HCT116 (cell line): ENCODE results near the gene EFCAB5. TPM values are rescaled to one million over a fixed set of nuclear protein-coding genes. Genes with fewer than 3 reads are reported as not detected.

Experiments
- ATAC-seq: fragments of 200-7000 bp; cut with Tn5 transposase; 2 replicates; pipeline ENCODE4 v1.9.1; 2020; ENCODE audit warnings: mild to moderate bottlenecking, moderate library complexity
- BruUV-seq: library from RNA; stranded (reverse); fragments of 400-500 nt; replicated peaks from 2 replicates; lab custom pipeline; 2021; lab: Mats Ljungman, UMichigan
- CTCF ChIA-PET: fragments of 300-600 bp; sonication (Branson Sonifier 250); formaldehyde crosslinking; loops from one replicate; lab custom pipeline; 2021; ENCODE audit warnings: antibody characterized with exemption; lab: Charles Lee
- POLR2A ChIA-PET: fragments of 300-600, 350-600 bp; sonication (Branson Sonifier 250); formaldehyde crosslinking; loops from one replicate; lab custom pipeline; 2021; ENCODE audit warnings: antibody characterized with exemption; lab: Charles Lee
- RAD21 ChIA-PET, 2 experiments: fragments of 300-600 bp; sonication (Branson Sonifier 250); formaldehyde crosslinking; loops; one replicate each; lab custom pipeline; 2023; ENCODE audit warnings: low total read pairs in 2 of 2; ENCODE audit not compliant: uncharacterized antibody in 2 of 2, unreplicated experiment in 2 of 2, low non-redundant PET in 1 of 2; lab: Charles Lee
- DNase-seq: peaks from one replicate; pipeline ENCODE4 v3.0.0-alpha.2; 2010; ENCODE audit warnings: low read depth, low spot score
- H2AFZ ChIP-seq: fragments of 200-600 bp; shearing (Covaris generic), sonication (generic); 2 replicates; pipeline ENCODE4 v1.6.1; 2017; ENCODE audit warnings: low read depth, mixed run types, mixed read lengths, antibody characterized with exemption, low read length; ENCODE audit not compliant: poor library complexity, severe bottlenecking
- H3K27ac ChIP-seq: 2 replicates; pipeline ENCODE4 v1.5.1; 2012; ENCODE audit warnings: low read depth, low read length
- H3K27me3 ChIP-seq: fragments of 200-600 bp; sonication (generic); 2 replicates; pipeline ENCODE4 v1.6.1; 2016; ENCODE audit warnings: mixed run types, low read length, mixed read lengths; ENCODE audit not compliant: insufficient read depth
- H3K36me3 ChIP-seq, 2 experiments: fragments of 200-500 bp in 1 of 2; fragments of 200-600 bp in 1 of 2; sonication (Bioruptor generic) in 1 of 2; sonication (generic) in 1 of 2; 2 replicates each; pipeline versions ENCODE4 v1.5.1 to v1.6.1; 2014 to 2016; ENCODE audit warnings: low read length in 2 of 2, inconsistent platforms in 1 of 2, mixed read lengths in 1 of 2, mixed run types in 1 of 2; ENCODE audit not compliant: insufficient read depth in 2 of 2, control insufficient read depth in 1 of 2
- H3K4me1 ChIP-seq, 2 experiments: fragments of 200-600 bp in 1 of 2; sonication (generic) in 1 of 2; 2 replicates each; pipeline versions ENCODE4 v1.5.1 to v1.6.1; 2012 to 2017; ENCODE audit warnings: low read length in 2 of 2, inconsistent platforms in 1 of 2, mild to moderate bottlenecking in 1 of 2, mixed read lengths in 1 of 2, mixed run types in 1 of 2, moderate library complexity in 1 of 2; ENCODE audit not compliant: insufficient read depth in 2 of 2, control insufficient read depth in 1 of 2
- H3K4me2 ChIP-seq: fragments of 200-600 bp; sonication (generic); 2 replicates; pipeline ENCODE4 v1.6.1; 2017; ENCODE audit warnings: mixed run types, low read length, mixed read lengths
- H3K4me3 ChIP-seq, 2 experiments: fragments of 200-600 bp in 1 of 2; sonication (generic) in 1 of 2; replicated peaks in 1 of 2; 2 replicates each; pipeline ENCODE4 v1.5.1; 2011 to 2016; ENCODE audit warnings: low read length in 2 of 2, control low read depth in 1 of 2, low read depth in 1 of 2, mild to moderate bottlenecking in 1 of 2, mixed read lengths in 1 of 2, mixed run types in 1 of 2
- H3K79me2 ChIP-seq: fragments of 200-600 bp; sonication (generic); 2 replicates; pipeline ENCODE4 v1.6.1; 2017; ENCODE audit warnings: mild to moderate bottlenecking, mixed run types, low read length, moderate library complexity, mixed read lengths; ENCODE audit not compliant: insufficient read depth
- H3K9ac ChIP-seq: fragments of 200-600 bp; sonication (generic); 2 replicates; pipeline ENCODE4 v1.6.1; 2016; ENCODE audit warnings: low read length, mixed read lengths
- H3K9me2 ChIP-seq: fragments of 200-600 bp; sonication (generic), shearing (Covaris generic); 2 replicates; pipeline ENCODE4 v1.6.1; 2017; ENCODE audit warnings: mixed run types, mild to moderate bottlenecking, moderate library complexity; ENCODE audit not compliant: insufficient read depth
- H3K9me3 ChIP-seq, 2 experiments: fragments of 200-500 bp in 1 of 2; fragments of 200-600 bp in 1 of 2; sonication (Bioruptor generic) in 1 of 2; sonication (generic) in 1 of 2; 2 replicates each; pipeline ENCODE4 v1.6.1; 2014 to 2017; ENCODE audit warnings: low read length in 2 of 2, mixed read lengths in 2 of 2, inconsistent platforms in 1 of 2, low read depth in 1 of 2, mild to moderate bottlenecking in 1 of 2, mixed run types in 1 of 2, moderate library complexity in 1 of 2; ENCODE audit not compliant: control insufficient read depth in 1 of 2, insufficient read depth in 1 of 2
- H4K20me1 ChIP-seq: fragments of 200-600 bp; sonication (generic), shearing (Covaris generic); 2 replicates; pipeline ENCODE4 v1.6.1; 2017; ENCODE audit warnings: mixed run types, mild to moderate bottlenecking, moderate library complexity; ENCODE audit not compliant: insufficient read depth
- EGR1 ChIP-seq: IDR thresholded peaks from 2 replicates; pipeline ENCODE4 v1.6.1; 2012; ENCODE audit warnings: low read depth
- JUND ChIP-seq: IDR thresholded peaks from 2 replicates; pipeline ENCODE4 v1.6.1; 2012
- POLR2A ChIP-seq: IDR thresholded peaks from 2 replicates; pipeline ENCODE4 v1.7.0; 2011; ENCODE audit warnings: borderline replicate concordance; ENCODE audit not compliant: insufficient read depth, insufficient read length; ENCODE audit errors: extremely low read depth
- TCF7L2 ChIP-seq: IDR thresholded peaks from 2 replicates; pipeline ENCODE4 v1.7.0; 2011; ENCODE audit warnings: borderline replicate concordance, inconsistent platforms; ENCODE audit not compliant: insufficient read depth, insufficient read length; ENCODE audit errors: extremely low read depth
- YY1 ChIP-seq: IDR thresholded peaks from 2 replicates; pipeline ENCODE4 v1.6.1; 2011; ENCODE audit warnings: low read length, low read depth, moderate library complexity, mild to moderate bottlenecking; ENCODE audit not compliant: insufficient replicate concordance; ENCODE audit errors: extremely low read depth
- ZFX ChIP-seq: fragments of 450-650 bp; IDR thresholded peaks from 2 replicates; pipeline ENCODE4 v1.6.1; 2017
- ZNF274 ChIP-seq: fragments of 200-500 bp; sonication (Bioruptor generic); IDR thresholded peaks from 2 replicates; pipeline ENCODE4 v1.6.1; 2014; ENCODE audit warnings: mild to moderate bottlenecking, low read depth, low read length, inconsistent platforms
- intact Hi-C: fragments of 100-400 bp; cut with micrococcal nuclease; formaldehyde crosslinking; loops from 2 replicates; pipeline ENCODE4 v1.10.0; 2022
- total RNA-seq: library from RNA; stranded (reverse); gene quantifications from one replicate; pipeline ENCODE4 v1.2.1, GENCODE V29; 2021; ENCODE audit not compliant: unreplicated experiment
- TF ChIP-seq, protein P1 (sequence below): IDR thresholded peaks from 2 replicates; pipeline ENCODE4 v1.6.1; 2012
- TF ChIP-seq, protein P2 (sequence below): IDR thresholded peaks from 2 replicates; pipeline ENCODE4 v1.6.1; 2012; ENCODE audit warnings: low read depth
- TF ChIP-seq, protein P3 (sequence below), 3 experiments: fragments of 200-600 bp in 1 of 3; sonication (generic) in 1 of 3; IDR thresholded peaks in 2 of 3; conservative IDR thresholded peaks in 1 of 3; 2 replicates each; pipeline ENCODE4 v1.5.1; 2012 to 2017; ENCODE audit warnings: low read depth in 2 of 3, low read length in 2 of 3, antibody characterized with exemption in 1 of 3, borderline replicate concordance in 1 of 3, control low read depth in 1 of 3, mild to moderate bottlenecking in 1 of 3, mixed read lengths in 1 of 3, mixed run types in 1 of 3, moderate library complexity in 1 of 3; ENCODE audit not compliant: insufficient read depth in 1 of 3
- TF ChIP-seq, protein P4 (sequence below): IDR thresholded peaks from 2 replicates; pipeline ENCODE4 v1.6.1; 2012

Gene EFCAB5
- total RNA-seq, 1 experiment from 2014 or later, result 0.17 TPM

DNA sequence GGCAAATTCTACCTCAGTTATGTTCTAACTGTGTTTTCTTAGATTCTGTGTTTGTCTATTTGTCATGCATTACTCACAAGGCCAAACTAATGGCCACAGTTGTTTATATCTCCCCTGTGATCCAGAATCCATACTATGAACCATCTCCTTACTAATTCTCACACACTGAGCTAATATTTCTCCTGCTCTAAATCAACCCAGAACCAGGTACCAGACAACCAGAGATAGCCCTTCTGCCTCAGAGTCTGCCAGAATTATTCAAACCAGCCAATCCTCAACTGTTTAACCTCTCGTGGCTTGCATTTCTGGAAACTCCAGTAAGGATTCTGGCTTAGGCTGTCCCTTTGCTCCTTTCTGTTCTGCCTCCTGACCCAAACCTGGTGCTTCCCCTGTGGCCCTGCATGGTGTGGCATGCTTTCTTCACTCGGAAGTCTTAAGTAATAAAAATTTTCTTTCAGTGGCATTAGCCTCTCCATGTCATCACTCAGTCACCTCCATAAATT lies 59.4 kb downstream of the EFCAB5 start:
- no peak for DNase-seq
- H3K27me3 ChIP-seq, result no peaks in the 10 kb centered on the region
- ChIA-PET CTCF (interaction anchor here (1.3 to 1.5 kb wide), 2 partner anchors 70 to 93 kb away, joined by 3 read pairs; no protein-coding TSS in a partner anchor), RAD21 (no interaction called here), POLR2A (no interaction called here)
- no peaks in the 10 kb centered on the region for H4K20me1 ChIP-seq
- no peak overlapping the region for H3K4me2 ChIP-seq
- no peak for ATAC-seq
- no peak overlapping the region for H3K27ac ChIP-seq
- no peaks in the 10 kb centered on the region for H3K79me2 ChIP-seq
- peak overlapping the region; percentile 44 for H2AFZ ChIP-seq
- no peaks in the 10 kb centered on the region for H3K36me3 ChIP-seq
- H3K4me3 ChIP-seq, result no peak overlapping the region
- no TSS peak for BruUV-seq
- H3K9ac ChIP-seq, result no peak overlapping the region
- TF ChIP-seq, protein P1, sequence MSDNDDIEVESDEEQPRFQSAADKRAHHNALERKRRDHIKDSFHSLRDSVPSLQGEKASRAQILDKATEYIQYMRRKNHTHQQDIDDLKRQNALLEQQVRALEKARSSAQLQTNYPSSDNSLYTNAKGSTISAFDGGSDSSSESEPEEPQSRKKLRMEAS, result no peak
- TF ChIP-seq, protein P2, sequence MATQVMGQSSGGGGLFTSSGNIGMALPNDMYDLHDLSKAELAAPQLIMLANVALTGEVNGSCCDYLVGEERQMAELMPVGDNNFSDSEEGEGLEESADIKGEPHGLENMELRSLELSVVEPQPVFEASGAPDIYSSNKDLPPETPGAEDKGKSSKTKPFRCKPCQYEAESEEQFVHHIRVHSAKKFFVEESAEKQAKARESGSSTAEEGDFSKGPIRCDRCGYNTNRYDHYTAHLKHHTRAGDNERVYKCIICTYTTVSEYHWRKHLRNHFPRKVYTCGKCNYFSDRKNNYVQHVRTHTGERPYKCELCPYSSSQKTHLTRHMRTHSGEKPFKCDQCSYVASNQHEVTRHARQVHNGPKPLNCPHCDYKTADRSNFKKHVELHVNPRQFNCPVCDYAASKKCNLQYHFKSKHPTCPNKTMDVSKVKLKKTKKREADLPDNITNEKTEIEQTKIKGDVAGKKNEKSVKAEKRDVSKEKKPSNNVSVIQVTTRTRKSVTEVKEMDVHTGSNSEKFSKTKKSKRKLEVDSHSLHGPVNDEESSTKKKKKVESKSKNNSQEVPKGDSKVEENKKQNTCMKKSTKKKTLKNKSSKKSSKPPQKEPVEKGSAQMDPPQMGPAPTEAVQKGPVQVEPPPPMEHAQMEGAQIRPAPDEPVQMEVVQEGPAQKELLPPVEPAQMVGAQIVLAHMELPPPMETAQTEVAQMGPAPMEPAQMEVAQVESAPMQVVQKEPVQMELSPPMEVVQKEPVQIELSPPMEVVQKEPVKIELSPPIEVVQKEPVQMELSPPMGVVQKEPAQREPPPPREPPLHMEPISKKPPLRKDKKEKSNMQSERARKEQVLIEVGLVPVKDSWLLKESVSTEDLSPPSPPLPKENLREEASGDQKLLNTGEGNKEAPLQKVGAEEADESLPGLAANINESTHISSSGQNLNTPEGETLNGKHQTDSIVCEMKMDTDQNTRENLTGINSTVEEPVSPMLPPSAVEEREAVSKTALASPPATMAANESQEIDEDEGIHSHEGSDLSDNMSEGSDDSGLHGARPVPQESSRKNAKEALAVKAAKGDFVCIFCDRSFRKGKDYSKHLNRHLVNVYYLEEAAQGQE, result no peak
- TF ChIP-seq, protein P3, sequence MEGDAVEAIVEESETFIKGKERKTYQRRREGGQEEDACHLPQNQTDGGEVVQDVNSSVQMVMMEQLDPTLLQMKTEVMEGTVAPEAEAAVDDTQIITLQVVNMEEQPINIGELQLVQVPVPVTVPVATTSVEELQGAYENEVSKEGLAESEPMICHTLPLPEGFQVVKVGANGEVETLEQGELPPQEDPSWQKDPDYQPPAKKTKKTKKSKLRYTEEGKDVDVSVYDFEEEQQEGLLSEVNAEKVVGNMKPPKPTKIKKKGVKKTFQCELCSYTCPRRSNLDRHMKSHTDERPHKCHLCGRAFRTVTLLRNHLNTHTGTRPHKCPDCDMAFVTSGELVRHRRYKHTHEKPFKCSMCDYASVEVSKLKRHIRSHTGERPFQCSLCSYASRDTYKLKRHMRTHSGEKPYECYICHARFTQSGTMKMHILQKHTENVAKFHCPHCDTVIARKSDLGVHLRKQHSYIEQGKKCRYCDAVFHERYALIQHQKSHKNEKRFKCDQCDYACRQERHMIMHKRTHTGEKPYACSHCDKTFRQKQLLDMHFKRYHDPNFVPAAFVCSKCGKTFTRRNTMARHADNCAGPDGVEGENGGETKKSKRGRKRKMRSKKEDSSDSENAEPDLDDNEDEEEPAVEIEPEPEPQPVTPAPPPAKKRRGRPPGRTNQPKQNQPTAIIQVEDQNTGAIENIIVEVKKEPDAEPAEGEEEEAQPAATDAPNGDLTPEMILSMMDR (IDR thresholded peaks at IDR 0.05 in 2 of 3, conservative IDR thresholded peaks at IDR 0.05 in 1 of 3; ENCODE audit: borderline replicate concordance in 1 of 3, insufficient read depth in 1 of 3, low read depth in 2 of 3, low read length in 2 of 3), result no peak
- TF ChIP-seq POLR2A, result no peak
- TF ChIP-seq TCF7L2, result no peak
- TF ChIP-seq YY1, result no peak
- TF ChIP-seq JUND, result no peak
- no peak for TF ChIP-seq ZFX
- TF ChIP-seq EGR1, result no peak
- TF ChIP-seq, protein P4, sequence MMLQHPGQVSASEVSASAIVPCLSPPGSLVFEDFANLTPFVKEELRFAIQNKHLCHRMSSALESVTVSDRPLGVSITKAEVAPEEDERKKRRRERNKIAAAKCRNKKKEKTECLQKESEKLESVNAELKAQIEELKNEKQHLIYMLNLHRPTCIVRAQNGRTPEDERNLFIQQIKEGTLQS, result no peak
- TF ChIP-seq ZNF274, result no peak
- intact Hi-C loops, result loop anchor here (1.0 kb wide), 1 partner anchor 362 kb away; no protein-coding TSS in a partner anchor
- H3K9me2 ChIP-seq, result no peaks in the 10 kb centered on the region
- H3K4me1 ChIP-seq, result no peaks in the 10 kb centered on the region
- no peaks in the 10 kb centered on the region for H3K9me3 ChIP-seq
